GM12892 (cell line): ENCODE measurements around the gene TNP2.

ENCODE experiments used
- DNase-seq: peaks from one replicate; pipeline ENCODE4 v3.0.0; 2011; ENCODE audit not compliant: insufficient read length
- FAIRE-seq: peaks from 2 replicates; lab custom pipeline; 2011; peaks lifted over from hg19 to GRCh38; lab: Jason Lieb, UNC
- POLR2A ChIP-seq: IDR thresholded peaks from 2 replicates; pipeline ENCODE4 v1.6.1; 2011; ENCODE audit warnings: low read depth, low read length, control low read depth
- POLR2AphosphoS5 ChIP-seq: IDR thresholded peaks from 2 replicates; pipeline ENCODE4 v1.6.1; 2011; ENCODE audit warnings: low read depth, low read length, control low read depth
- TAF1 ChIP-seq: IDR thresholded peaks from 2 replicates; pipeline ENCODE4 v1.6.1; 2011; ENCODE audit warnings: low read depth, mild to moderate bottlenecking, control low read depth, low read length, borderline replicate concordance

The TNP2 gene

DNA sequence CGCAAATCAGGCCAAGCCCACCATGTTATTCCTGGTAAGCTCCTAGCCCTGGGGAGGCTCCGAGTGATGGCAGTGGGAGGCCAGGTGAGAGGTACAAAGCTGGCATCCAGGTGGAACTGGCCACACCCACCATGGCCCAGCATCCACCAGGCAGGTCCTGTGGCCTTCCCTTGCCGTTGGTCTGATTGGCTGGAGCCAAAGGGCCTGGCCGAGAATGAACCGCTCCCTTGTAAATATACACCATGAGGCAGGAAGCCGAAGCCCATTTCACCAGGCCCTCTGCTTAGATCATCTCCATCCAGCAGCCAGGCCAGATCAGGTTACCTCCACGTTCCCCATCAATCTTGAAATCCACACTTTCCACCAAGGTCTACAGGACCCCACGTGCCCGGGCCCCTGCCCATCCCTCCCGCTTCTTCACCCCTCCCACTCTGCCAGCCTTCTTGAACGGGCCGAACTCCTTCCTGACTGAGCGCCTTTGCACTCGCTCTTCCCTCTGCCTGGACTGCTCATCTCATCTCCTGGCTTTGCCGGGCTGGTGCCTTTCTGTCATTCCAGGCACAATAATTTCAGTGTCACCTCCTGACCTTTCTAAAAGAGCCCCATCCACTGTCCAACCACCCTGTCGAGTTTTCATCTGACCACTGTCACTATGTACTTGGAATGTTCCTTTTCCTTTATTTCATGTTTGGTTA is 18.9 kb downstream of the TNP2 start:
- FAIRE-seq: no peak
- DNase-seq: no peak
- TF ChIP-seq TAF1: no peak
- TF ChIP-seq POLR2A: peak; percentile 68
- peak; percentile 71 for TF ChIP-seq POLR2AphosphoS5

- TF ChIP-seq POLR2A (peak; percentile 54; the same call in 1 of the 2 replicates), TAF1 (no peak)
- DNase-seq (no peak), FAIRE-seq (no peak)
Measured at GRCh38 chr16:11249233-11250061, 19.7 kb downstream of the TNP2 start.

- TF ChIP-seq POLR2AphosphoS5: no peak
- no peak for TF ChIP-seq POLR2A
- no peak for TF ChIP-seq TAF1
- peak; percentile 42 for FAIRE-seq
- DNase-seq: no peak
Measured at GRCh38 chr16:11248133-11248532, 21.0 kb downstream of the TNP2 start.

- TF ChIP-seq TAF1 (no peak), POLR2AphosphoS5 (no peak), POLR2A (no peak)
- DNase-seq (no peak), FAIRE-seq (no peak)
Measured at GRCh38 chr16:11245988-11246387, 23.1 kb downstream of the TNP2 start.

- TF ChIP-seq TAF1: no peak
- TF ChIP-seq POLR2AphosphoS5: no peak
- no peak for TF ChIP-seq POLR2A
- no peak for FAIRE-seq
- no peak for DNase-seq
Measured at GRCh38 chr16:11245222-11245737, 23.8 kb downstream of the TNP2 start.

DNA sequence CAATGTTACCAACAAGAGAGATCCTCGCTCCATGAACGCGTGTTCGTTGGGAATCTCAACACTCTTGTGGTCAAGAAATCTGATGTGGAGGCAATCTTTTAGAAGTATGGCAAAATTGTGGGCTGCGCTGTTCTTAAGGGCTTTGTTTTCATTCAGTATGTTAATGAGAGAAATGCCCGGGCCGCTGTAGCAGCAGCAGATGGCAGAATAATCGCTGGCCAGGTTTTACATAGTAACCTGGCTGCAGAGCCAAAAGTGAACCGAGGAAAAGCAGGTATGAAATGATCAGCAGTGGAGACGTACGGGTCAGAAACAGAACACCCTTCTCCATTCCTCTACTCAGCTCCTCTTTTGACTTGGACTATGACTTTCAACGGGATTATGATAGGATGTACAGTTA is 26.5 kb downstream of the TNP2 start:
- DNase-seq (no peak), FAIRE-seq (no peak)
- TF ChIP-seq POLR2AphosphoS5 (no peak), TAF1 (no peak), POLR2A (no peak)

DNA sequence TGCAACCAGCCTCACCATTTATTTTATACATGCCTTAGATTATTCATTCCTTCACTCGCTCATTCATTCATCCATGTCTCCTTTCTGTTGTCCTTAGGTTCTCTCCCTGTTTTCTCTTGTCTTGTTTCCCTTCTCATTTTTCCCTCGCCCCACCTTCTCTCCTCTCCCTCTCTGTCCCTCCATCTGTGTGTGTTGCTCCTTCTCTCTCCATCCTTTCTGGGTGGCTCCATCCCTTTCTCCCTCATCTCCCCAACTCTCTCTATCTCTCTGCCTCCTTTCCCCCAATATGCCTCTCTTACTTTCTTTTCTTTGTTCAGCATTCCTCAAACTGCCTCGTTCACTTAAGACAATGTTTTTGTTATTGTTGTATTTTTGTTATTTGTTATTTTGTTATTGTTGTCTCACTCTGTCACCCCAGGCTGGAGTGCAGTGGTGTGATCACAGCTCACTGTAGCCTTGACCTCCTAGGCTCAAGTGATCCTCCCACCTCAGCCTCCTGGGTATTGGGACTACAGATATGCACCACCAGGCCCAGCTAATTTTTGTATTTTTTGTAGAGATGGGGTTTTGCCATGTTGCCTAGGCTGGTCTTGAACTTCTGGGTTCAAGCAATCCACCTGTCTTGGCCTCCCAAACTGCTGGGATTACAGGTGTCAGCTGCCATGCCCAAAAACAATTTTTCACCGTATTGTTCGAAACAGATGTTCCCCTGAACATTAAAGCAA is 27.5 kb downstream of the TNP2 start:
- TF ChIP-seq POLR2AphosphoS5 (no peak), POLR2A (no peak), TAF1 (no peak)
- no peak for DNase-seq
- no peak for FAIRE-seq

GRCh38 chr16:11240636-11241473 is 28.3 kb downstream of the TNP2 start:
- TF ChIP-seq POLR2AphosphoS5: no peak
- TF ChIP-seq TAF1: no peak
- no peak for TF ChIP-seq POLR2A
- FAIRE-seq (no peak), DNase-seq (no peak)

DNA sequence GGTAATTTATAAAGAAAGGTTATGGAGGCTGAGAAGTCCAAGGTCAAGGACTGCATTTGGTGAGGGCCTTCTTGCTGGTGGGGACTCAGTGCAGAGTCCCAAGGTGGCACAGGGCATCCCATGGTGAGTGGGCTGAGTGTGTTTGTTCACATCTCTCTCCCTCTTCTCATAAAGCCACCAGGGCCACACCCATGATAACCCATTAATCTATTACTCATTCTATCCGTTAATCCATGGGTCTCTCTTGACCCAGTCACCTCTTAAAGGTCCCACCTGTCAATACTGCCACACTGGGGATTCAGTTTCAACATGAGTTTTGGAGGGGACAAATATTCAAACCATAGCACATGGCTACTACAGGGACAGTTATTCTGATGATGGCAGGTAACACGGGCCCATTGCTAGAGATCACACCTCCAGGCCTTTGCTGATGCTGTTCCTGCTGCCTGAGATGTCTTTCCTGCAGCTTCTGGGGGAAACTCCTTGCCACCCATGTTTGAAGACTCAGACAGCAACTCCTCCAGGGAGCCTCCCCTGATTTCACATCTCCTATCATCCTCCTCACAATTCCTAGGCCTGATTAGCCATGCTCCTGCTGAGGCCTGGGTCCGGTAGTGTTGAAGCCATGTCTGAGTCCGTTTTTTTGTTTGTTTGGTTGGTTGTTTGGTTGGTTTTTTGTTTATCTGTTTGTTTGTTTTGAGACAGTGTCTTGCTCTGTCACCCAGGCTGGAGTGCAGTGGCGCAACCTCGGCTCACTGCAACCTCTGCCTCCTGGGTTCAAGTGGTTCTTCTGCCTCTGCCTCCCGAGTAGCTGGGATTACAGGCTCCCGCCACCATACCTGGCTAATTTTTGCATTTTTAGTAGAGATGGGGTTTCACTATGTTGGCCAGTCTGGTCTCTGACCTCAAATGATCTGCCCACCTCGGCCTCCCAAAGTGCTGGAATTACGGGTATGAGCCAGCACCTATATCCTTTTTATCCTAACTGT is 29.2 kb downstream of the TNP2 start:
- no peak for FAIRE-seq
- no peak for TF ChIP-seq POLR2A
- no peak for TF ChIP-seq POLR2AphosphoS5
- TF ChIP-seq TAF1: no peak

More for the DNA sequence above, 29.2 kb downstream of the TNP2 start:
- no peak for DNase-seq
